A549 (cell line): ENCODE measurements around the gene NOL3.

Experiments used
- EP300 ChIP-seq, 2 experiments: fragments of >200 bp; sonication (Bioruptor Twin); formaldehyde crosslinking; IDR thresholded peaks; 2 replicates in 1 of 2; 3 replicates in 1 of 2; pipeline ENCODE4 v1.6.1; 2016 to 2017
- ESRRA ChIP-seq: fragments of 150-350 bp; IDR thresholded peaks from 2 replicates; pipeline ENCODE4 v1.6.1; 2014; ENCODE audit warnings: mild to moderate bottlenecking, low read length, borderline replicate concordance
- MAFK ChIP-seq: fragments of 450-650 bp; IDR thresholded peaks from 2 replicates; pipeline ENCODE4 v1.6.1; 2014; ENCODE audit not compliant: partially characterized antibody
- MAZ ChIP-seq: fragments of 150-350 bp; IDR thresholded peaks from 2 replicates; pipeline ENCODE4 v1.6.1; 2014; ENCODE audit warnings: antibody characterized with exemption, low read depth, low read length, borderline replicate concordance
- MYC ChIP-seq: IDR thresholded peaks from 2 replicates; pipeline ENCODE4 v1.6.1; 2012; ENCODE audit warnings: mild to moderate bottlenecking, inconsistent platforms, low read length, improper control_type of control experiment, borderline replicate concordance
- NFE2L2 ChIP-seq: fragments of 150-350 bp; conservative IDR thresholded peaks from 2 replicates; pipeline ENCODE4 v1.6.1; 2014; ENCODE audit warnings: low read length
- POLR2A ChIP-seq: IDR thresholded peaks from 2 replicates; pipeline ENCODE4 v1.6.1; 2012; ENCODE audit warnings: mild to moderate bottlenecking, low read length
- RCOR1 ChIP-seq: fragments of 150-350 bp; IDR thresholded peaks from 2 replicates; pipeline ENCODE4 v1.6.1; 2014; ENCODE audit warnings: antibody characterized with exemption, low read length, low read depth
- SMC3 ChIP-seq: fragments of >200 bp; sonication (Bioruptor Twin); formaldehyde crosslinking; IDR thresholded peaks from 3 replicates; pipeline ENCODE4 v1.6.1; 2018; ENCODE audit warnings: inconsistent platforms
- SREBF2 ChIP-seq: fragments of 450-650 bp; IDR thresholded peaks from 2 replicates; pipeline ENCODE4 v1.6.1; 2014; ENCODE audit warnings: mild to moderate bottlenecking, moderate library complexity
- TP53 ChIP-seq: fragments of 250-450 bp; sonication (Bioruptor Pico); IDR thresholded peaks from 2 replicates; pipeline ENCODE4 v1.5.0; 2021; ENCODE audit warnings: mild to moderate bottlenecking, moderate library complexity
- ZFP36 ChIP-seq: fragments of 450-650 bp; IDR thresholded peaks from 2 replicates; pipeline ENCODE4 v1.6.1; 2014; ENCODE audit warnings: borderline replicate concordance; ENCODE audit not compliant: partially characterized antibody
- TF ChIP-seq, protein P1 (sequence below): fragments of >200 bp; sonication (Bioruptor Twin); formaldehyde crosslinking; IDR thresholded peaks from 3 replicates; pipeline ENCODE4 v1.5.1; 2016
- TF ChIP-seq, protein P2 (sequence below): fragments of >200 bp; sonication (Bioruptor Twin); formaldehyde crosslinking; IDR thresholded peaks from 3 replicates; pipeline ENCODE4 v1.6.1; 2016

DNA sequence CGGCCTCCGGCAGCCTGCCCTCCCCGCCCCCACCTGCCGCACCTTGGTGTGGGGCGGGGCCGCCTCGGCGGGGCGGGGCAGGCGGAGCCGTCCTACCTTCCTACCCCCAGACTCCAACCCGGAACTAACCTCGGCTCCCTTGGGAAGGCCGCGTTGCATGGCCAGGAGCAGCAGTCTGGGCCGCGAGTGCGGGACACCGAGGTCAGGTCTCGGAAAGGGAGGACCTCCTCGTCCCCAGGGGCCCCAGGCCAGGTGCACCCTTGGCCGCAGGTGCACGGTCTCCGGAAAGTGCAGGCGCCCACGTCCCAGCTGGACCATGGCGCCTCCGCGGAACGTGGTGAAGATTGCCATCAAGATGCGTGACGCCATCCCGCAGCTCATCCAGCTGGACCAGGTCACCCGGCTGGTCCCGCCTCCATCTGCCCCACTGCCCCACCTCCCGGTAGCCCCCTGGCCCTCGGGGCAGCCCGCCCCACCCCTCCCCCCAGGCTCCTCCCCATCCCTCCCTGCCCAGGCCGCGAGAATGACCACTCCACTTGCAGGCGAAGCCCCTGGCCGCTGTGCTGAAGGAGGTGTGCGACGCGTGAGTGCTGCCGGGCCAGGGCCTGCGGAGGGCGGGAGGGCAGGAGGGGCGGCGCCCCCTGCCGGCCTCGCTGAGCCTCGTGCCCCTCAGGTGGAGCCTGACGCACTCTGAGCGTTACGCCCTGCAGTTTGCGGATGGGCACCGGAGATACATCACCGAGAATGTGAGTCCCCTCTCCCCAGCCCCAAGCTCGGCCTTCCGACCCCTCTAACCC is 28.9 kb downstream of the NOL3 start, which contains the start of gene ELMO3:
- TF ChIP-seq ESRRA (no peak), MYC (no peak), POLR2A (no peak), ZFP36 (no peak), TP53 (CRISPR knock-in tag) (no peak), SMC3 (no peak), MAZ (no peak), SREBF2 (no peak), EP300 (IDR thresholded peaks at IDR 0.05) (no peak), RCOR1 (no peak), NFE2L2 (no peak), MAFK (no peak)
- TF ChIP-seq, protein P1, sequence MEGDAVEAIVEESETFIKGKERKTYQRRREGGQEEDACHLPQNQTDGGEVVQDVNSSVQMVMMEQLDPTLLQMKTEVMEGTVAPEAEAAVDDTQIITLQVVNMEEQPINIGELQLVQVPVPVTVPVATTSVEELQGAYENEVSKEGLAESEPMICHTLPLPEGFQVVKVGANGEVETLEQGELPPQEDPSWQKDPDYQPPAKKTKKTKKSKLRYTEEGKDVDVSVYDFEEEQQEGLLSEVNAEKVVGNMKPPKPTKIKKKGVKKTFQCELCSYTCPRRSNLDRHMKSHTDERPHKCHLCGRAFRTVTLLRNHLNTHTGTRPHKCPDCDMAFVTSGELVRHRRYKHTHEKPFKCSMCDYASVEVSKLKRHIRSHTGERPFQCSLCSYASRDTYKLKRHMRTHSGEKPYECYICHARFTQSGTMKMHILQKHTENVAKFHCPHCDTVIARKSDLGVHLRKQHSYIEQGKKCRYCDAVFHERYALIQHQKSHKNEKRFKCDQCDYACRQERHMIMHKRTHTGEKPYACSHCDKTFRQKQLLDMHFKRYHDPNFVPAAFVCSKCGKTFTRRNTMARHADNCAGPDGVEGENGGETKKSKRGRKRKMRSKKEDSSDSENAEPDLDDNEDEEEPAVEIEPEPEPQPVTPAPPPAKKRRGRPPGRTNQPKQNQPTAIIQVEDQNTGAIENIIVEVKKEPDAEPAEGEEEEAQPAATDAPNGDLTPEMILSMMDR = no peak
- TF ChIP-seq, protein P2, sequence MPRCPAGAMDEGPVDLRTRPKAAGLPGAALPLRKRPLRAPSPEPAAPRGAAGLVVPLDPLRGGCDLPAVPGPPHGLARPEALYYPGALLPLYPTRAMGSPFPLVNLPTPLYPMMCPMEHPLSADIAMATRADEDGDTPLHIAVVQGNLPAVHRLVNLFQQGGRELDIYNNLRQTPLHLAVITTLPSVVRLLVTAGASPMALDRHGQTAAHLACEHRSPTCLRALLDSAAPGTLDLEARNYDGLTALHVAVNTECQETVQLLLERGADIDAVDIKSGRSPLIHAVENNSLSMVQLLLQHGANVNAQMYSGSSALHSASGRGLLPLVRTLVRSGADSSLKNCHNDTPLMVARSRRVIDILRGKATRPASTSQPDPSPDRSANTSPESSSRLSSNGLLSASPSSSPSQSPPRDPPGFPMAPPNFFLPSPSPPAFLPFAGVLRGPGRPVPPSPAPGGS = no peak
